GM21529 (cell line): ENCODE data around the gene P2RX3.

Experiments
- ATAC-seq: cut with Tn5 transposase; IDR thresholded peaks from one replicate; pipeline ENCODE4 v1.9.1; 2021; ENCODE audit not compliant: unreplicated experiment

P2RX3 gene

GRCh38 chr11:57417056-57417455 lies 78.9 kb downstream of the P2RX3 start:
- ATAC-seq: no peak

GRCh38 chr11:57418131-57418530 lies 80.0 kb downstream of the P2RX3 start:
- ATAC-seq: no peak

GRCh38 chr11:57419146-57419545 lies 81.0 kb downstream of the P2RX3 start:
- no peak for ATAC-seq

- ATAC-seq: no peak
Measured at GRCh38 chr11:57421066-57421465, 82.9 kb downstream of the P2RX3 start.

- no peak for ATAC-seq
Measured at GRCh38 chr11:57421805-57422204, 83.7 kb downstream of the P2RX3 start.
